ENCODE data around the gene UNC13D.

- TF ChIP-seq POLR2A (IDR thresholded peaks at IDR 0.05): no peak
- no peak for TF ChIP-seq CTCF (IDR thresholded peaks at IDR 0.05)
These were observed 27.5 kb downstream of the UNC13D start for GRCh38 chr17:75816693-75817092.
